Dermis blood vessel endothelial cell (primary cell): ENCODE data around the gene FOXN3. TPM values are rescaled to one million over a fixed set of nuclear protein-coding genes. Genes with fewer than 3 reads are reported as not detected.
A peak's percentile ranks its signal among the peaks of the same experiment; 100 is the strongest.
"Not testable (repeated sequence)": the region's sequence is repeated elsewhere in the genome, so short reads cannot be mapped to it uniquely, and the experiment has no call there.

Experiments
- DNase-seq: peaks from one replicate; pipeline ENCODE4 v3.0.0; 2010
- total RNA-seq: library from RNA; depleted of rRNA; stranded (reverse); fragments of >200 nt; gene quantifications from 2 replicates; pipeline ENCODE4 v1.2.3, GENCODE V29; 2014

Gene FOXN3
- total RNA-seq, 1 donor from 2014 or later = 25.9 TPM

- no peak for DNase-seq
Measured at GRCh38 chr14:89270439-89271227, 146.4 kb downstream of the FOXN3 start.

- no peak for DNase-seq
Measured at GRCh38 chr14:89269404-89269803, 147.6 kb downstream of the FOXN3 start.

GRCh38 chr14:89268514-89268913 is 148.5 kb downstream of the FOXN3 start:
- DNase-seq = no peak

- DNase-seq = no peak
Measured at GRCh38 chr14:89267656-89268055, 149.4 kb downstream of the FOXN3 start.

- DNase-seq = peak; percentile 25
Measured at GRCh38 chr14:89267163-89267562, 149.9 kb downstream of the FOXN3 start.

- DNase-seq = no peak
Measured at GRCh38 chr14:89266754-89267153, 150.3 kb downstream of the FOXN3 start.

- DNase-seq = no peak
Measured at GRCh38 chr14:89265234-89265633, 151.8 kb downstream of the FOXN3 start.

- DNase-seq = no peak
Measured at GRCh38 chr14:89264196-89264800, 152.7 kb downstream of the FOXN3 start.

- DNase-seq = no peak
Measured at GRCh38 chr14:89262041-89262440, 155.0 kb downstream of the FOXN3 start.

GRCh38 chr14:89260898-89261297 is 156.1 kb downstream of the FOXN3 start:
- no peak for DNase-seq

- DNase-seq = no peak
Measured at GRCh38 chr14:89259951-89260609, 157.0 kb downstream of the FOXN3 start.

- DNase-seq = no peak
Measured at GRCh38 chr14:89258728-89259273, 158.2 kb downstream of the FOXN3 start.

GRCh38 chr14:89256951-89257350 is 160.1 kb downstream of the FOXN3 start:
- no peak for DNase-seq

- no peak for DNase-seq
Measured at GRCh38 chr14:89256283-89256682, 160.8 kb downstream of the FOXN3 start.

GRCh38 chr14:89255852-89256251 is 161.2 kb downstream of the FOXN3 start:
- DNase-seq = no peak

- no peak for DNase-seq
Measured at GRCh38 chr14:89255012-89255411, 162.0 kb downstream of the FOXN3 start.

GRCh38 chr14:89254166-89254909 is 162.7 kb downstream of the FOXN3 start:
- no peak for DNase-seq

- DNase-seq = peak; percentile 11
Measured at GRCh38 chr14:89252887-89253532, 164.0 kb downstream of the FOXN3 start.

GRCh38 chr14:89251061-89251460 is 166.0 kb downstream of the FOXN3 start:
- no peak for DNase-seq

- not testable (repeated sequence) for DNase-seq
Measured at GRCh38 chr14:89250655-89250975, 166.4 kb downstream of the FOXN3 start.

GRCh38 chr14:89249972-89250654 is 166.9 kb downstream of the FOXN3 start:
- no peak for DNase-seq
